Nephron progenitor cell (in vitro differentiated cells): ENCODE measurements around the gene UBE2G2.

ENCODE experiments used
- DNase-seq: peaks from one replicate; pipeline ENCODE4 v3.0.0; 2021
- H3K27ac Mint-ChIP-seq: 2 replicates; pipeline ENCODE4 v1.8.0; 2021; ENCODE audit warnings: mild to moderate bottlenecking, moderate library complexity, mixed read lengths
- H3K27me3 Mint-ChIP-seq: 2 replicates; pipeline ENCODE4 v1.8.0; 2021; ENCODE audit warnings: mild to moderate bottlenecking, low read depth, mixed read lengths; ENCODE audit not compliant: poor library complexity
- H3K36me3 Mint-ChIP-seq: 2 replicates; pipeline ENCODE4 v1.8.0; 2021; ENCODE audit warnings: low read depth, mixed read lengths
- H3K4me1 Mint-ChIP-seq: 2 replicates; pipeline ENCODE4 v1.8.0; 2021; ENCODE audit warnings: mixed read lengths
- H3K4me3 Mint-ChIP-seq: 2 replicates; pipeline ENCODE4 v1.8.0; 2021; ENCODE audit warnings: mild to moderate bottlenecking, moderate library complexity, mixed read lengths
- H3K9me3 Mint-ChIP-seq: 2 replicates; pipeline ENCODE4 v1.8.0; 2021; ENCODE audit warnings: mild to moderate bottlenecking, moderate library complexity, mixed read lengths
- CTCF ChIP-seq: fragments of 200-600 bp; sonication (generic); IDR thresholded peaks from 2 replicates; pipeline ENCODE4 v1.5.0; 2021; ENCODE audit warnings: antibody characterized with exemption

UBE2G2 gene

GRCh38 chr21:44723177-44724131 is 78.2 kb downstream of the UBE2G2 start:
- Mint-ChIP-seq H3K36me3 (no peaks in the 10 kb centered on the region), H3K27me3 (peaks cover 29% of the 10 kb centered on the region), H3K4me1 (peaks cover 41% of the 10 kb centered on the region), H3K9me3 (no peaks in the 10 kb centered on the region), H3K27ac (peak overlapping the region; percentile 96), H3K4me3 (peak overlapping the region; percentile 72)
- TF ChIP-seq CTCF, result no peak
- peak; percentile 76 for DNase-seq

DNA sequence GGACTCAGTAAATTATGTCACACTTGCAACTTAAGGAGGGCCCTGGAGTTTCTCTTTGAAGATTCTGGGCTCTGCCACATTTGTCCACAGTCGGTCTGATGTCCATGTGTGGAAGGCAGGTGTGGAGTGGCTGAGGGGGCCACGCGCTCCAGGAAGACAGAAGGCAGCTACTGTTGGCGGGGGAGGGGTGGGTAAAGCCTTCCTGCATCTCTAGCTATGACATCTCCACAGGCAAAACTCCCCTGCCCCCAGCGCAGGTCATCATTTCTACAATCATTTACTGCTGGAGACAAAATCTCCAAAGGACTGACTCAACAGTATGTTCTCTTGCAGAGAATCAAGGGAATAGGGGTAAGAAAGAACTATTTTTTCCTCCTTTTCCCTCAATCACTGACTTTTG is 78.9 kb downstream of the UBE2G2 start:
- peak overlapping the region; percentile 72 for H3K4me3 Mint-ChIP-seq
- no peak for TF ChIP-seq CTCF
- DNase-seq, result no peak
- no peaks in the 10 kb centered on the region for H3K36me3 Mint-ChIP-seq
- H3K27me3 Mint-ChIP-seq, result peaks cover 36% of the 10 kb centered on the region
- H3K9me3 Mint-ChIP-seq, result no peaks in the 10 kb centered on the region
- H3K4me1 Mint-ChIP-seq, result peaks cover 36% of the 10 kb centered on the region
- peak overlapping the region; percentile 96 for H3K27ac Mint-ChIP-seq

DNA sequence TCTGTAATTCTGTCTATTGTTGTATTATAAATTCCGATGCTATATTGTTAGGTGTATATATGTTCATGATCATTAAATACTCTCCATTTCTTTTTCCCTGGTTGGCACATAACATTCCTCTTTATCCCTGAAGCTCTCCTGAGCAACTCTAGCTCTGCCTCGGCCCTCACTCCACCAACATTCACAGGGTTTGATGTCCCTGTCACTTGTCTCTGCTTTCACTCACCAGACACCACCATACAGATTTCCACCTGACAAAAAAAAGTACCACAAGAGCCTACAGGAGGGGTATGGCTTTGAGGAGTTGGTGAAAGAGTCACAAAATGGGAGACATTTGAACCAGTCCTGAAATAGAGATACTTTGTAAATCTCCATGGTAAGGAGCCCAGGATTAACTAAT is 81.5 kb downstream of the UBE2G2 start:
- Mint-ChIP-seq H3K4me1 (peaks cover 39% of the 10 kb centered on the region), H3K27ac (no peak overlapping the region), H3K4me3 (no peak overlapping the region), H3K36me3 (no peaks in the 10 kb centered on the region), H3K27me3 (peaks cover 45% of the 10 kb centered on the region), H3K9me3 (no peaks in the 10 kb centered on the region)
- DNase-seq, result no peak
- no peak for TF ChIP-seq CTCF
